Measurements from ENCODE around the gene POLR2F. TPM values are rescaled to one million over a fixed set of nuclear protein-coding genes. Genes with fewer than 3 reads are reported as not detected.
"Not testable (repeated sequence)": the region's sequence is repeated elsewhere in the genome, so short reads cannot be mapped to it uniquely, and the experiment has no call there.

The POLR2F gene
- total RNA-seq, 2 donors from 2014 or later: 37.9 to 93.1 TPM

DNA sequence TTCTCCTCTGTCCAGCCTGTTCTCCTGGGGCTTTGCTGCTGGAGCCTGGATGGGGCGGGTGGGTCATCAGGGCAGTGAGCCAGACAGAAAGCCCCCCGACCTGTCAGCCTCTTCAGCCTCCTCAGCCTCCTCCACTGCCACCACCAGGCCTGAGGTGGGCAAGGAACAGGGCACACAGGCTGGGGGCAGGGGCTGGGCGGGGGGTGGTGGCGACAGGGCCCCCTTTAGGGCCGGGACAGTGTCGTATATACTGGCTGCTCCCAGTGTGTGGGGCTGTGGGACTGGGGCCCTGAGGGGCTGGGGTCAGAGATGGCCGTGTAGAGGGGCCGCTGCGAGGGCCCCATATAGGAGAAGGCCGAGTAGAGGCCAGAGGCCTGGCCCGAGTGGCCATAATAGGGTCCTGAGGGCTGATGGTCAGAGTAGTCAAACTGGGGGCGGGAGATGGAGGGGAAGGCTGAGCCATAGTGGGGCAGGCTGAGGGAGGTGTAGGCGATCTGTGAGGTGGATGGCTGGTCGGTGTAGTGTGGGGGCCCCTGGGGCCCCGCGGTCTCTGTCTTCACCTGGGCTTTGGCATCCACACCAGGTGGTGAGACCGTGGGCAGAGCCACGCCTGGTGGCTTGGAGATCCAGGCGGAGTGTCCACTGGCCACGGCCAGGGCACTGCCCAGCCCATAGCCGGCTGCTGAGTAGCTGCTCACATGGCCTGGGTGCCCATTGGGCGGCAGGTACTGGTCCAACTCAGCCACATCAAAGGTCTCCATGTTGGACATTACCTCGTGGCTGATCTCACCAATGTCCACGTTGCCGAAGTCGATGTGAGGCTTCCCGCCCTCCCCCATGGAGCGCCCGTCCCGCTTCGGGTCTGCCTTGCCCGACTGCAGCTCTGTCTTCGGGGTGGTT lies 20.0 kb downstream of the POLR2F start:
- TF ChIP-seq, protein P1, sequence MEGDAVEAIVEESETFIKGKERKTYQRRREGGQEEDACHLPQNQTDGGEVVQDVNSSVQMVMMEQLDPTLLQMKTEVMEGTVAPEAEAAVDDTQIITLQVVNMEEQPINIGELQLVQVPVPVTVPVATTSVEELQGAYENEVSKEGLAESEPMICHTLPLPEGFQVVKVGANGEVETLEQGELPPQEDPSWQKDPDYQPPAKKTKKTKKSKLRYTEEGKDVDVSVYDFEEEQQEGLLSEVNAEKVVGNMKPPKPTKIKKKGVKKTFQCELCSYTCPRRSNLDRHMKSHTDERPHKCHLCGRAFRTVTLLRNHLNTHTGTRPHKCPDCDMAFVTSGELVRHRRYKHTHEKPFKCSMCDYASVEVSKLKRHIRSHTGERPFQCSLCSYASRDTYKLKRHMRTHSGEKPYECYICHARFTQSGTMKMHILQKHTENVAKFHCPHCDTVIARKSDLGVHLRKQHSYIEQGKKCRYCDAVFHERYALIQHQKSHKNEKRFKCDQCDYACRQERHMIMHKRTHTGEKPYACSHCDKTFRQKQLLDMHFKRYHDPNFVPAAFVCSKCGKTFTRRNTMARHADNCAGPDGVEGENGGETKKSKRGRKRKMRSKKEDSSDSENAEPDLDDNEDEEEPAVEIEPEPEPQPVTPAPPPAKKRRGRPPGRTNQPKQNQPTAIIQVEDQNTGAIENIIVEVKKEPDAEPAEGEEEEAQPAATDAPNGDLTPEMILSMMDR (IDR thresholded peaks at IDR 0.05): no peak
- no peaks in the 10 kb centered on the region for H3K4me1 ChIP-seq (ENCODE audit: control insufficient read depth in 1 of 2, low read depth in 2 of 2)
- H3K36me3 ChIP-seq: no peaks in the 10 kb centered on the region
- DNase-seq (ENCODE audit: low spot score) (no peak), ATAC-seq (ENCODE audit: insufficient number of reproducible peaks, low FRiP score, low read depth) (no peak)
- H3K27me3 ChIP-seq (replicated peaks; ENCODE audit: insufficient read depth): no peaks in the 10 kb centered on the region
- H3K27ac ChIP-seq: no peak overlapping the region
- H3K4me3 ChIP-seq: no peak overlapping the region
- H3K9me3 ChIP-seq: no peaks in the 10 kb centered on the region

DNA sequence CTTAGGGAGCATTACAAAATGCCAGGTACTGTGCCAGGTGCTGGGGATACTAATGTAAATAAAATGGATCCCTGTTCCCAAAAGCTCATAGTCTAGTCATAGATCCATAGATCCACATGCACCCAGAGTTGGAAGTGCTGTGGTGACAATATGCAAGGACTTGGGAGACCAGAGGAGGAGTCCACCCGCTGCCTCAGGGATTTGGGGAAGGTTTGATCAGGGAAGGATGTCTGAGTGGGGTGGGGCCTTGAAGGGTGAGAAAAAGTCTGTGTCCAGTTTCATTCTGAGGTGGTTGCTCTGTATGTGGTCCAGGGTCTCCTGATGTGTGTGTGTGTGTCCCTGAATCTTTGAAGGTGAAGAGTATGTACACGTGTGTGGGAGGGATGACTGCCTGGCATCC lies 21.7 kb downstream of the POLR2F start:
- Histone ChIP-seq H3K4me1 (ENCODE audit: control insufficient read depth in 1 of 2, low read depth in 2 of 2) (no peaks in the 10 kb centered on the region), H3K36me3 (no peaks in the 10 kb centered on the region)

DNA sequence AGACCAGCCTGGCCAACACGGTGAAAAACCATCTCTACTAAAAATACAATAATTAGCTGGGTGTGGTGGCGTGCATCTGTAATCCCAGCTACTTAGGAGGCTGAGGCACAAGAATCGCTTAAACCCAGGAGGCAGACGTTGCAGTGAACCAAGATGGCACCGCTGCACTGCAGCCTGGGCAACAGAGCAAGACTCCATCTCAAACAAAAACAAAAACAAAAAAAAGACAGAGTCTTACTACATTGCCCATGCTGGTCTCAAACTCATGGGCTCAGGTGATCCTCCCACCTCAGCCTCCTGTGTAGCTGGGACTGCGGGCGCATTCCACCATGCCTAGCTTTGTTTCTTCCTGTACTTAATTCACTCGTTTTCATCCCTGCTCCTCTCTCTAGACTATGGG lies 22.5 kb downstream of the POLR2F start:
- H3K4me3 ChIP-seq; H3K9me3 ChIP-seq; ATAC-seq (ENCODE audit: insufficient number of reproducible peaks, low FRiP score, low read depth); H3K27ac ChIP-seq; H3K36me3 ChIP-seq; H3K4me1 ChIP-seq (ENCODE audit: control insufficient read depth in 1 of 2, low read depth in 2 of 2); DNase-seq (ENCODE audit: low spot score); H3K27me3 ChIP-seq (replicated peaks; ENCODE audit: insufficient read depth): not testable (repeated sequence)

More for the DNA sequence above, 21.7 kb downstream of the POLR2F start:
- TF ChIP-seq, protein P1 (IDR thresholded peaks at IDR 0.05): no peak
- no peak for DNase-seq (ENCODE audit: low spot score)
- no peaks in the 10 kb centered on the region for H3K9me3 ChIP-seq
- ATAC-seq (ENCODE audit: insufficient number of reproducible peaks, low FRiP score, low read depth): no peak
- H3K27ac ChIP-seq: no peak overlapping the region
- no peak overlapping the region for H3K4me3 ChIP-seq
- no peaks in the 10 kb centered on the region for H3K27me3 ChIP-seq (replicated peaks; ENCODE audit: insufficient read depth)

DNA sequence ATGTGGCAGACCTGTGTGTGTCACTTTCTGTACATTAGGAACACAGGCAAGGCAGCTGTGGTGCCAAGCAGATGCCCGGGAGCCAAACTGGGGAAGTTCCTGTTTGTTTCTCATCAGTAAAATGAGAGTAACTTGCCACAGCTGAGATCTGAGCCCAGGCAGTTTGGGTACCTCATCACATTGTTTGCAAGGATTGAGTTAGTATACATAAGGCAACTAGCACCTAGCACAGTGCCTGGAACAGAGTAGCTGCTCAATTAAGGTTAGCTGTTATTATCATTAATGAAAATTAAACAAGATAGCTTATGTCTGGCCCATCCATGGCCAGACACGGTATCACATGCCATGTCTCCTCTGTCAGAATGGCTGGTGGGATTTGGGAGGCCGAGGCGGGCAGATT lies 23.0 kb downstream of the POLR2F start:
- H3K4me3 ChIP-seq: no peak overlapping the region
- TF ChIP-seq, protein P1 (IDR thresholded peaks at IDR 0.05): no peak
- no peaks in the 10 kb centered on the region for H3K27me3 ChIP-seq (replicated peaks; ENCODE audit: insufficient read depth)
- no peaks in the 10 kb centered on the region for H3K9me3 ChIP-seq
- H3K36me3 ChIP-seq: no peaks in the 10 kb centered on the region
- no peak overlapping the region for H3K27ac ChIP-seq
- ATAC-seq (ENCODE audit: insufficient number of reproducible peaks, low FRiP score, low read depth): no peak
- no peak for DNase-seq (ENCODE audit: low spot score)
- no peaks in the 10 kb centered on the region for H3K4me1 ChIP-seq (ENCODE audit: control insufficient read depth in 1 of 2, low read depth in 2 of 2)

DNA sequence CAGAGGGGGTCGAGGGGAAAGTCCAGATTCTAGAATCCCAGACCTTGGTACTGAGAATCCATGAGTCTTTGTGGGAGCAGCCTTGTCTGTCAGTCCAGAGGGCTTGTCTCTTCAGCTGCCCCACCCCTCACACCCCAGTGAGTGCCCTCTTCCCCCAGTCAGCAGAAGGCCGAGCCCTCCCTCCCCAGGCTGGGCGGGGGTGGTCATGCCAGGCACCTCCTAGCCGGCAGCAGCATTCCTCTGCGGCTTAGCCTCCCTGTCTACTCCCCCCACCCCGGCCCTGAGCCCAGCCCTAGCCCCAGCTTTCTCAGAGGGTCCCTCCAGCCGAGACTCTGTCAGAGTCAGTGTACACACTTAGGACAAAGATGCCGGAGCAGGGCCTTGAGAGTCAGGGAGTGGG lies 26.3 kb downstream of the POLR2F start:
- no peaks in the 10 kb centered on the region for H3K27me3 ChIP-seq (replicated peaks; ENCODE audit: insufficient read depth)
- no peak for DNase-seq (ENCODE audit: low spot score)
- no peaks in the 10 kb centered on the region for H3K4me1 ChIP-seq (ENCODE audit: control insufficient read depth in 1 of 2, low read depth in 2 of 2)
- H3K36me3 ChIP-seq: no peaks in the 10 kb centered on the region
- H3K4me3 ChIP-seq: no peak overlapping the region
- TF ChIP-seq, protein P1 (IDR thresholded peaks at IDR 0.05): no peak
- H3K27ac ChIP-seq: no peak overlapping the region
- H3K9me3 ChIP-seq: no peaks in the 10 kb centered on the region
- no peak for ATAC-seq (ENCODE audit: insufficient number of reproducible peaks, low FRiP score, low read depth)
